Epithelial cell of proximal tubule (primary cell): Measurements from ENCODE around the gene MPP3. TPM values are rescaled to one million over a fixed set of nuclear protein-coding genes. Genes with fewer than 3 reads are reported as not detected.

ENCODE experiments used
- DNase-seq: peaks from one replicate; pipeline ENCODE4 v3.0.0-alpha.2; 2011; ENCODE audit warnings: low read depth
- H3K4me3 ChIP-seq: 2 replicates; pipeline ENCODE4 v1.5.1; 2011; ENCODE audit warnings: low read depth, mild to moderate bottlenecking, low read length
- total RNA-seq: library from RNA; depleted of rRNA; stranded (reverse); fragments of >200 nt; gene quantifications from 2 replicates; pipeline ENCODE4 v1.2.3, GENCODE V29; 2015
- TF ChIP-seq, protein P1 (sequence below): conservative IDR thresholded peaks from 2 replicates; pipeline ENCODE4 v1.5.1; 2012; ENCODE audit warnings: low read depth, mild to moderate bottlenecking, low read length

The MPP3 gene
- total RNA-seq, 1 donor from 2014 or later, result 10.8 TPM

DNA sequence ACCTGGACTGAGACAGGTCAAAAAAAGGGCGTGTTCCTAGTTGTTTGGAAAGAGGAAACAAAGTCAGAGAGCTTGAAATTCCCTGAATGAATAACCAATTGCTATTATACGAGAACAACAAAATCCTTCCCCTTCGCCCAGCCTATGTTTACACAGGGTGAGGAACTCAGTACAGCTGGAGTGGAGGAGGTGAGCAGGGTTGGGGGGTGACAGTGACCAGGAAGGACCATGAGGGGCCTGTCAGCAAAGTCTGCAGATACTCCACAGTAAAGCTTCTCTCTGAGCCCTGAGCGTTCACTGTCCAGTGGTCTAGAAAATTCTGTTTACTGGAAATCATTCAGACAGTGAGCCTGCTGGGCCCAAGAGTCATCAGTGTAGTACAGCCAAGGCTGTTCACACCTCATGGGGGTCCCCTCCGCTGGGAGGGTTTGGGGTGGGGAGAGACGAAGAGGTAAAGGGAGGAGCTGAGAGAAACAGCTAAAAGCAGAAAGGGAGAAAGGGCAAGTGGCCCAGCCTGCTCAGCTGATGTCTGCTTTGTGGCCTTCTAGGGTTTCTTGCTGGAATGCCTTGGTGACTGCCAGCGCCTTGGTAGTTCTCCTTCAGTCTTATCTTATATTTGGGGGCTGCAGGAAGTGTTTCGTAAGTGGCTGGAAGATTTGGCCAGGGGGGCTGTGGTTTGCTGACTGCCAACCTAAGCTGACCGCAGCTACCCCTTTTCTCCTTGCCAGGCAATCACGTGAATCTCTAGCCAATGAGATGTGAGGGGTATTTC is 59.9 kb downstream of the MPP3 start:
- DNase-seq, result no peak
- TF ChIP-seq, protein P1, sequence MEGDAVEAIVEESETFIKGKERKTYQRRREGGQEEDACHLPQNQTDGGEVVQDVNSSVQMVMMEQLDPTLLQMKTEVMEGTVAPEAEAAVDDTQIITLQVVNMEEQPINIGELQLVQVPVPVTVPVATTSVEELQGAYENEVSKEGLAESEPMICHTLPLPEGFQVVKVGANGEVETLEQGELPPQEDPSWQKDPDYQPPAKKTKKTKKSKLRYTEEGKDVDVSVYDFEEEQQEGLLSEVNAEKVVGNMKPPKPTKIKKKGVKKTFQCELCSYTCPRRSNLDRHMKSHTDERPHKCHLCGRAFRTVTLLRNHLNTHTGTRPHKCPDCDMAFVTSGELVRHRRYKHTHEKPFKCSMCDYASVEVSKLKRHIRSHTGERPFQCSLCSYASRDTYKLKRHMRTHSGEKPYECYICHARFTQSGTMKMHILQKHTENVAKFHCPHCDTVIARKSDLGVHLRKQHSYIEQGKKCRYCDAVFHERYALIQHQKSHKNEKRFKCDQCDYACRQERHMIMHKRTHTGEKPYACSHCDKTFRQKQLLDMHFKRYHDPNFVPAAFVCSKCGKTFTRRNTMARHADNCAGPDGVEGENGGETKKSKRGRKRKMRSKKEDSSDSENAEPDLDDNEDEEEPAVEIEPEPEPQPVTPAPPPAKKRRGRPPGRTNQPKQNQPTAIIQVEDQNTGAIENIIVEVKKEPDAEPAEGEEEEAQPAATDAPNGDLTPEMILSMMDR, result no peak
- H3K4me3 ChIP-seq, result no peak overlapping the region

DNA sequence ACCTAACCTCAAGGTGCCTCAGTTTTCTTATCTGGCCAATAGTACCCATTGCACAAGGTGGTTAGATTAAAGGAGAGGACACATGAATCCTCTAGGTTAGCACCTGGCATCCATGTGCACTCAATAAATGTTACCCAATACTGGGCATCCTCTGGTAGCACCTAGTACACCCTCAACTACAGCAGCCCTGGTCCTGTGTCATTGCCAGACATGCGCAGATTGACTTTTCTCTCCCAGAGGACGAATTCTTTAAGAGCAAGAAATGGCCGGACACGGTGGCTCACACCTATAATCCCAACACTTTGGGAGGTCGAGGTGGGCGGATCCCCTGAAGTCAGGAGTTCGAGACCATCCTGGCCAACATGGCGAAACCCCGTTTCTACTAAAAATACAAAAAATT is 61.5 kb downstream of the MPP3 start:
- DNase-seq, result no peak
- no peak overlapping the region for H3K4me3 ChIP-seq
- TF ChIP-seq, protein P1, result no peak

DNA sequence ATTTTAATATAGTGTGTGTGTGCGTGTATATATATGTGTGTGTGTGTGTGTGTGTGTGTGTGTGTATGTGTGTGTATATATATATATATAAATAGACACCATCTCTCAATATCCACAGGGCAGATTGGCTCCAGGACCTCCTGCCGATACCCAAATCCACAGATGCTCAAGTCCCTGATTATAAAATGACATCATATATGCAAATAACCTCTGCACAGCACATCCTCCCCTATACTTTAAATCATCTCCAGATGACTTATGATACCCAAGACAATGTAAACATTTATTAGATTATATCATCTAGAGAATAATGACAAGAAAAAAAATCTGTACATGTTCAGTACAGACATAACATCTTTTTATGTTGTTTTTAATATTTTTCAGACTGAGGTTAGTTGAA is 62.0 kb downstream of the MPP3 start:
- TF ChIP-seq, protein P1, result no peak
- H3K4me3 ChIP-seq, result no peak overlapping the region
- DNase-seq, result no peak

DNA sequence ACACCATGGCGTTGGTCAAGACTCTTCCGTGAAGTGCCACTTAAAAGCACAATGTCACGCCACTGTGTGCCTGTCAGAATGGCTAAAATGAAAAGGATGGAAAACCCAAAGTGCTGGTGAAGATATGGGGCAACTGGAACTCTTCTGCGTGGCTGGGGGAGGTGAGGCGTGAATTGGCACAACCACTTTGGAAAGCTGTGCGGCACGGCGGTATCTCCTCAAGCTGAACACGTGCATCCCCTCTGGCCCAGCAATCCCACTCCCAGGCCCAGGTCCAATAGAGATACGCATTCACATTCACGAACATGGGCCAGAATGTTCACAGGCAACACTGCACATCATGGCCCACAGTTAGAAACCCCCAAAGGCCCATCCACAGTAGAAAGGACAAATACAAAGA is 63.1 kb downstream of the MPP3 start:
- DNase-seq, result no peak
- no peak overlapping the region for H3K4me3 ChIP-seq
- TF ChIP-seq, protein P1, result no peak

DNA sequence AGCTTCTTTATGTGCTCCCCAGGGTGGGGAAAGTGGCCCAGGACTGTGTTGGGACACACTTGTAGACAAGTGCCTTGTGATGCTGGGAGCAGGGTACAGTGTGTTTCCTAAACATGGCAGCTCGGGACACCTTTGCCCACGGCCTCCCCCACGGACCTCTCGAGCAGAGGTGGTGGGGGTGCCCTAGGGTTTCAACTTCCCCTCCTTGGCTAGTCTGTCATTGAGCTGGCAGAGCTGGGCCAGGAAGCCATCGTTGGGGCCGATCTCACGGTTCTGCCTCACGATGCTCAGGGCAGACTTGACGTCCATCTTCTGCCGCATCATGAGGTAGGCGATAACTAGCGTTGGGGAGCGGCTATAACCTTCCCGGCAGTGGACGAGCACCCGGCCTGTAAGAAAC is 63.5 kb downstream of the MPP3 start:
- TF ChIP-seq, protein P1, result no peak
- DNase-seq, result no peak

DNA sequence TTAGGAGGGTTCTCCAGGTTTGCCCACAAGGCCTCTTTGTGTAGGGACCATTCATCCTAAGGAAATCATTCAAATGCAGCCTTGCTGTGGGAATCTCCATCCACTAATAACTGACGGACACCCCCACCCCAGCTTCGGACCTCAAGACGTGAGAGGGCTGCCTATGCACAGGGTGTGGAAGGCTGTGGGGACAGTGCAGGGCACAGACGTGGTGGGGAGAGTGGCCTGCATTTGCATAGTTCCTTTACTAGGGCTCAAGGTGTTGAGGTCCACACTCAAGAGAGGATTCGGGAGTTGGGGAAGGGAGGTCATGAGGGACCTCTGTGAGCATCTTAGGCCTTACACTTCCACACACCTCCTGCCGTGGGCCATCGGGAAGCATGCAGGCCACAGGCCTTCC is 64.0 kb downstream of the MPP3 start:
- TF ChIP-seq, protein P1, result no peak
- DNase-seq, result no peak
- no peak overlapping the region for H3K4me3 ChIP-seq

More for the DNA sequence above, 63.5 kb downstream of the MPP3 start:
- no peak overlapping the region for H3K4me3 ChIP-seq

DNA sequence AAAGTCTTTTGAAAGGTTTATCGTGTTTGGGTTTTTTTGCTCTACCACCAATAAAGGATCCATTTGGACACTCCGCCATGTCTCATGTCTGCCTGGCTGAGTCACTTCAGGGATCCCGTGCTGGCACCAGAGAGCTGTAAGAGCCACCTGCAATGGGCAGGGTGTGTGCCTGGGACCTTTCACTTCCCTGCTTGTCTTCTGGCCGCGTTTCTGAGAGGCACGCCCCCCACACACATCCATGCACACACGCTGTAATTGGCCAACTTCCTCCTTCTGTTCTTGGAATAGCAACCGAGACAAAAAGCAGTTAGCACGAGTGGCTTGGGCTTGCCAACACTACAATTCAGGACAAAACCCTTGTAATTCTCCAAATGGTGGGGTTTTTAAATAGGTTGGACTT is 64.6 kb downstream of the MPP3 start:
- DNase-seq, result no peak
- H3K4me3 ChIP-seq, result no peak overlapping the region
- TF ChIP-seq, protein P1, result no peak
